ENCODE measurements around the gene ZNF580.

Gene ZNF580

DNA sequence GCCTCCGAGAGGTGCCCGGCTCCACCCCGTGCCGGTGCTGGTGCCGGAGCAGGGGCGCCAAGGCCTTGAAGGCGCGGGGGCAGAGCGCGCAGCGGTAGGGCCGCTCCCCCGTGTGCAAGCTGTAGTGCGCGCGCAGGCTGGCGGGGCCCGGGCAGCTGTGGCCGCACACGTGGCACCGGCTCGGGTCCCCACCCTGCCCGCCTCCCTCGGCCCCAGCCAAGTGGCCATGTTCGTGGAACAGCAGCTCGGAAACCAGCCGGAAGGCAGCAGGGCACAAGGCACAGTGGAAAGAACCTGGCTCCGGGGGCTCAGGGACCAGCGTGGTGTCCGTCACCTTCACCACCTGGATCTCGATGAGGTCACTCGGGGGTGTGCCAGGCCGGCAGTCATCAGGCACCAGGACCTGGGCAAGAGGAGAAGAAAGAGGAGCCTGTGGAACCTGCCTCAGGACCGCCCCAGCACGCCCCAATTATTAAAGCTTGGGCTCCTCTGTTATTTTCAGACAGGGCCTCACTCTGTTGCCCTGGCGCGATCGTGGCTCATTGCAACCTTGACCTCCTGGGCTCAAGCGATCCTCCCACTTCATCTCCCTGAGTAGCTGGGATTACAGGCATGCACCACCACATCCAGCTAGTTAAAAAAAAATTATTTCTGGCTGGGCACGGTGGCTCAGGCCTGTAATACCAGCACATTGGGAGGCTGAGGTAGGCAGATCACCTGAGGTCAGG is 18.4 kb upstream of the ZNF580 start:
- no peak for DNase-seq

DNA sequence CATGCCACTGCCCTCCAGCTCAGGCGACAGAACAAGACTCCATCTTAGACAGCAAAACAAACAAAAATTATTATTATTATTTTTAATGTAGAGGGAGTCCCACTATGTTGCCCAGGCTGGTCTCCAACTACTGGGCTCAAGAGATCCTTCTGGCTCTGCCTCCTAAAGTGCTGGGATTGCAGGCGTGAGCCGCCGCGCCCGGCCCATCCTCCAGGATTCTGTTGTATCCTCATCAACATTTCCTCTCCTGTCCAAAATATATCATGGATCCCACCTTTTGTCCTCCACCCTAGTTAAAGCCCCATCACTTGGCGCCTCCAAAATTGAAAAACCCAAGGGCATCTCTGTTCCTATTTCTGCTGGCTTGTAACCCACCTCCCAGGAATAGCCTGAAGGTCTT is 17.7 kb upstream of the ZNF580 start:
- DNase-seq: no peak

DNA sequence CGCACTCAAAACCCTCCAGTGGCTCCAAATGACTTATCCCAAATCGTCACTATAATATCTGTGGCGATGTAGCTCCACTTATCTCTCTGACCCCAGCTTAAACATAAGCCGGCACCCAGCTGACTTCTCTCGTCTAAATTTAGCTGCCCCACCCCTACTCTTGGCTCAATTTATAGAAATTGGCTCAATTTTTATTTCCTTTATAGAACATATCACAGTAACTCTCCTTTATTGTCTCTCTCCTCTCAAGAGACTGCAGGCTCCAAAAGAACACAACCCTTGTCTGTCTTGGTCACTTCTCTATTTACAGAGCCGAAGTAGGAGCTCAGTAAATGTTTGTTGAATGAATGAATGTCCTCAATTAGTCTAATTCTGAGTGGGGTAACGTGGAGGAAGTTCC is 17.2 kb upstream of the ZNF580 start:
- DNase-seq: no peak

GRCh38 chr19:55624109-55625003 is 16.4 kb upstream of the ZNF580 start, which contains the start of gene ZNF784:
ZNF784 (minus strand) TSS chr19:55624566; CDS start chr19:55624561, 5 bp downstream.
- DNase-seq: peak; percentile 26 to 97 (median 89)

GRCh38 chr19:55625004-55625326 is 15.8 kb upstream of the ZNF580 start:
- DNase-seq: no peak

DNA sequence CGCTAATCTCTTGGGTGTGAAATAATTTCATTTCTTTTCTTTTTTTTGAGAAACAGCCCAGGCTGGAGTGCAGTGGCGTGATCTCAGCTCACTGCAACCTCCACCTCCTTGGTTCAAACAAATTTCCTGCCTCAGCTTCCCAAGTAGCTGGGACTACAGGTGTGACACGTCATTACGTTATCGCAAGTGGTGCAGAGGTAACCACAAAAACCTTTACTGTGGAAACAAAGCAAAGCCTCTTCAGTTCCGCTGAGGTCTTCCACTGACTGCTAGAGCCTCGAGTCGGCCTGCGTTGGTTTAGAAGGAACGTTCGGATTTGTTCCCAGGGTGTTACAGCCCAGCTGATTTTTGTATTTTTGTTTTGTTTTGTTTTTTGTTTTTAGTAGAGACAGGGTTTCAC is 14.5 kb upstream of the ZNF580 start:
- no peak for DNase-seq

DNA sequence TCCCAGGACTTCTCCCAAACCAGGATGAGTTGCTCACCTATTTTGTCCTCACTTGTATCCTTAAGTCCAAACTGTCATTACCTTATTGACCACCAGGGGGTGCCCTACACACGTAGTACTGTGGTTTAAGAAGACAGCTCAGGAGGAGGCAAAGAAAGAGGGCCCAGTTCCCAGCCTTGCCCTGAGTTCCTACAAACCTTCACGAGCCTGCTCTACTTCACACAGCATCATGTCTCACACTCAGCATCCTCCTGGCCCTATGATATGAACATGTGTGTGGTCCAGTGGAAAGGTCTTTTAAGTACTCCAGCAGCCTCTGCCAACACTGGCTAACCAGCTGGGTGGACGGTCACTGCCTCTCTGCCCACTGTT is 8.4 kb upstream of the ZNF580 start:
- peak in 53 of 56 donors; percentile 7 to 96 (median 63) for DNase-seq

DNA sequence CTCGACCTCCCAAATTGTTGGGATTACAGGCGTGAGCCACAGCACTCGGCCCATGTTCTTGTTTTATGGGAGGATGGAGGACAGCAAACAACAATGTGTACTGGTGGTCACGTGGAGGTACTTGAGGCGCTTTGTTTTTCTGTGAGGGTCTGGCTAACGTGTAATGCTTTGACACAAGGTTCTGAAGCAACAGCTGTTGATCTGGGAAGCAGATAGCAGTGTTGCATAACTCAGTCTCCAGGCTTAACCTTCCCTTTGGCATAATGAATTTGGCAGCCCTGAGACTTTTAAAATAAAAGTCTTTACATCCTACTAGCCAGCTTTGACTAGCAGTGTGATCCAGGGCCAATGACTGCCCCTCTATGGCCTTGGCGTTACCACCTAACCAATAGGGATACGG is 6.9 kb upstream of the ZNF580 start:
- no peak for DNase-seq

DNA sequence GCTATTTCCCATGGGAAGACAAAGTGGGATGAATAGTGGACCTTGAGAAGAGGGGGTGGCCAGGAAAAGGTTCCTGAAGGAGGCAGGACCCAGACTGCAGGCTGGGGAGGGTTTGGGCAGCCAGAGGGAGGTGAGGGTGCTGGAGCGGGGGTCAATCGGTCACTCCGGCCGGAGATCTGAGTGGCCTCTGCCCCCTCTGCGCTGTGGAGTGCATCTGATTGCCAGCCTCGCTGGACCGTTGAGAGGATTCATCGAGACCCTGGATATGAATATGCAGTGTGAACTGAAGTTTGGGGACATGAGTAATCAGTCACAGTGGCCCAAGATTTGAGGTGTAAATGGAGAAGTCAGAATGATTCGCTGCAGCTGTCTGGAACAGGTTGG is 5.5 kb upstream of the ZNF580 start:
- DNase-seq: no peak

- no peak for DNase-seq
Measured at GRCh38 chr19:55635856-55636440, 4.9 kb upstream of the ZNF580 start.

- no peak for DNase-seq
Measured at GRCh38 chr19:55636723-55637122, 4.1 kb upstream of the ZNF580 start.

- DNase-seq: no peak
Measured at GRCh38 chr19:55637534-55637933, 3.3 kb upstream of the ZNF580 start.

- DNase-seq: peak in 1 of 56 donors; percentile 35
Measured at GRCh38 chr19:55638864-55639359, 1.9 kb upstream of the ZNF580 start.

DNA sequence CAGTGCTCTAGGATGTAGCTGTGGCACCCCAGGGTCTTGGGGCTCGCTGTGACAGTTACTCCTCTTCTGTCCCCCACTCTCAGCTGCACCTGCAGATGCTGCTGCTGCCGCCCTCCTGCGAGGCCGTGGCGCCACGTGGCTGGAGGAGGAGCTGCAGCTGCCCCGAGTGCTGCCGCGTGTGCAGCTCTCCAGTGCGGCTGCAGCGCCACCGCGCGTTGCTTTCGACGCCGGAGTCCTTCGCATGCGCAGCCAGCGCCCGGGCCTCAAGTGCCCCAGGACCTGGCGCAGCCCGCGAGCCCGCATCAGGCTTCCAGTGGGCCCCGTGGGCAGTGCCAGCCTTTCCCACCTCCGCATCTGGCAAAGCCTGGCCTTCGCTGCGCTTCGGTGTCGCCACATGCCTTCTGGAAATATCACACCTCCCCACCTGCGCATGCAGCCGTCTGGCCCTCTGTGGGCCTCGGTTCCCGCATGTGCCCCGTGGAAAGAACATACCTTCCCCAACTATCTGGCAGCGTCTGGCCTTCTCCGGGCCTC is 692 bp upstream of the ZNF580 start:
- peak in 32 of 56 donors; percentile 20 to 70 (median 46) for DNase-seq

DNA sequence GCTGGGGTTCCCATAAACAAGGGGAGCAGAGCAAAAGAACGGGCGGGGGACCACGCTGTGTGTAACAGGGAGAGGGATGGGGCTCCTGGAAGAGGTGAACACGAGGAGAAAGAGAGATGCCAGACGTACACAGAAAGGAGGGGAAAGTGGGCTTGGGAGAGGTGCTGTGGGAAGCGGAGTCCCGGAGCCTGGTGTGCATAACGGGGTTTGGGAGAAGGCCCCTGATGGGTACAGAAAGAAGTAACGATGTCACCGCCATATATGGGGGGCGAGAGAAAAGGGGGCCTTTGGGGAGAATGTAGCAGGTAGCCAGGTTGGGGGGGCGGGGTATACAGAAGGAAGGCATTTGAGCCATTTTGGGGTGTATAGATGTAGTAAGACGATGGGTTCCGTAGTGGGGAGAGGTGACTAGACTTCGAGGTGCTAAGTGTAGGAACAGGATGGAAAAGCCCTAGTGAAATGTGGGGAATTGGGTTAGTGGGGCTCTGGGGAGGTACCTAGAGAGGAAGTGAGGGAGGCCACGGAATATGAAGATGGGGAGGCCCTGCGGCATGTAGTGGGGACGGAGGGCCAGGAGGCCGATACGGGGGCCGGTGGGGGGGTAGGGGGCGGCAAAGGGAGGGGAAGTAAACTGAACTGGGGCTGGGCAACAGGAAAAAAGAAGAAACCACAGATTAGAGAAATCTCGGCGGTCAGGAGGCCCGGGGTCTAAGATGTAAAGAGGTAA is 787 bp downstream of the ZNF580 start:
- DNase-seq: peak in 4 of 56 donors; percentile 36 to 61 (median 48)

GRCh38 chr19:55642153-55643002 is 1.6 kb downstream of the ZNF580 start:
- DNase-seq: peak in 6 of 56 donors; percentile 11 to 48 (median 26)

DNA sequence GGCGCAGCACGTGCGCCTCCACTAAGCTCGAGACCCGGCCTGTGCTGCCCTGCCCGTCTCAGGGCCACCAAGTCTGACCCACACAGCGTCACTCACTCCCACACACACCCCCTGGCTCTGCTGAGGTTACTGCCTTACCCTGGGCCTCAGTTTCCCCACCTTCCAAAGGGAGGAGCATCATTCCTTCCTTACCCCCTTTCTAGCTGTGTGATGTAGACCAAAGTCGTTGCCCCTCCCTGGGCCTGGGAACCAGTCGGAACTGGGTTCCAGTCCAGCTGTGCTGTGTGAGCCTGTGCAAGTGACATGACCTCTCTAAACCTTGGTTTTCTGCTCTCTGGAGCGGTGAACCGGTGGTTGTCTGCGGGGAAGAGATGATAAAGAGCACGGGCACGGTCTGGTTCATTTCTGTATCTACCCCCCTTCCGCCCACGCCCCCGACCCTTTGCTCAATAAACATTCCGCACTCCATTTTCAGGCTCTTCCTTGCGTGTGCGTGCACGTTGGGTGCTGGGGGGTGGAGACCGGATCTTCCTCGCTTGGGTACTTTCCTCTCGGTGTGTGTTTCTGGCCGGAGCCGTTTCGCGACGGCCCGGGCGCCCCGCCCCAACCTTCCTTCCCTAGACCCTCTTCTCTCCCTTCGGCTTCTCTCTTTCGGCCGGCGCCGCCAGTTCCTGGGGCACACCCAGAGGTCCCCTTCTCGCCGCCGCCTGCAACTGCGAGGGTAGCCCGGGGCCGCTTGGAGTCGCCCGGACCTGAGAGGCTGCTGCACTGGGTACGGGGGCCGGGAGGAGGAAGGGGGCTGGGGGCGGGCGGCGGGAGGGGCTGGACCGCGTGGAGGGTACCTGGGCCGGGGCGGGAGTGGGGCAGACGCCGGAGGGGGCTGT is 2.4 kb downstream of the ZNF580 start, which contains the start of gene ZNF581:
ZNF581 (plus strand) TSS at position 647 of the 884 bp plus-strand sequence. CDS start 923 bp downstream, outside the sequence.
- peak in 53 of 56 donors; percentile 26 to 83 (median 58) for DNase-seq

- DNase-seq: peak in 3 of 56 donors; percentile 34 to 54 (median 44)
Measured at GRCh38 chr19:55643887-55644176, 3.0 kb downstream of the ZNF580 start.

Measured in amygdala (tissue), 56 donors.